Panc1 (cell line): Measurements from ENCODE around the gene PHKG2. TPM values are rescaled to one million over a fixed set of nuclear protein-coding genes. Genes with fewer than 3 reads are reported as not detected.

Experiments
- ATAC-seq: fragments of 200-7000 bp; cut with Tn5 transposase; 2 replicates; pipeline ENCODE4 v1.9.1; 2020; ENCODE audit warnings: mild to moderate bottlenecking, moderate library complexity
- BruUV-seq: library from RNA; stranded (reverse); fragments of 400-500 nt; replicated peaks from 2 replicates; lab custom pipeline; 2021; lab: Mats Ljungman, UMichigan
- CTCF ChIA-PET: fragments of 300-600 bp; sonication (Branson Sonifier 250); formaldehyde crosslinking; loops from one replicate; lab custom pipeline; 2022; ENCODE audit warnings: antibody characterized with exemption; lab: Charles Lee
- POLR2A ChIA-PET: fragments of 300-600 bp; sonication (Branson Sonifier 250); formaldehyde crosslinking; loops from one replicate; lab custom pipeline; 2022; ENCODE audit warnings: antibody characterized with exemption; lab: Charles Lee
- DNase-seq: peaks from one replicate; pipeline ENCODE4 v3.0.0-alpha.2; 2010; ENCODE audit warnings: low read depth, low spot score
- H3K27ac ChIP-seq: 2 replicates; pipeline ENCODE4 v1.5.1; 2011; ENCODE audit warnings: mild to moderate bottlenecking, low read length, inconsistent platforms
- H3K27me3 ChIP-seq: fragments of 200-500 bp; sonication (Bioruptor generic); 2 replicates; pipeline ENCODE4 v1.6.0; 2014; ENCODE audit warnings: low read length, inconsistent platforms; ENCODE audit not compliant: control insufficient read depth, insufficient read depth
- H3K36me3 ChIP-seq: fragments of 200-500 bp; sonication (Bioruptor generic); 2 replicates; pipeline ENCODE4 v1.5.1; 2014; ENCODE audit warnings: inconsistent platforms, mild to moderate bottlenecking, low read length, moderate library complexity; ENCODE audit not compliant: control insufficient read depth, insufficient read depth
- H3K4me1 ChIP-seq: 2 replicates; pipeline ENCODE4 v1.5.1; 2011; ENCODE audit warnings: inconsistent platforms, mild to moderate bottlenecking, low read length, moderate library complexity; ENCODE audit not compliant: control insufficient read depth, insufficient read depth
- H3K4me3 ChIP-seq, 2 experiments: 2 replicates each; pipeline ENCODE4 v1.5.1; 2011 to 2012; ENCODE audit warnings: low read depth in 2 of 2, low read length in 2 of 2, mild to moderate bottlenecking in 2 of 2, inconsistent platforms in 1 of 2, moderate library complexity in 1 of 2
- H3K9me3 ChIP-seq: fragments of 200-500 bp; sonication (Bioruptor generic); 2 replicates; pipeline ENCODE4 v1.5.1; 2014; ENCODE audit warnings: low read depth, mild to moderate bottlenecking, inconsistent platforms, low read length, moderate library complexity; ENCODE audit not compliant: control insufficient read depth, insufficient read depth
- CTCF ChIP-seq: fragments of 450-650 bp; IDR thresholded peaks from 2 replicates; pipeline ENCODE4 v1.5.1; 2017; ENCODE audit warnings: mild to moderate bottlenecking
- POLR2AphosphoS5 ChIP-seq: IDR thresholded peaks from 2 replicates; pipeline ENCODE4 v1.6.1; 2012; ENCODE audit warnings: mild to moderate bottlenecking, low read depth, low read length, moderate library complexity
- SIN3A ChIP-seq: IDR thresholded peaks from 2 replicates; pipeline ENCODE4 v1.6.1; 2012; ENCODE audit warnings: low read depth, mild to moderate bottlenecking, low read length, moderate library complexity, borderline replicate concordance; ENCODE audit not compliant: insufficient read depth
- TCF7L2 ChIP-seq: IDR thresholded peaks from 2 replicates; pipeline ENCODE4 v1.6.1; 2011; ENCODE audit warnings: mild to moderate bottlenecking, low read depth, low read length, inconsistent platforms
- in situ Hi-C: cut with HindIII; loops from 2 replicates; pipeline ENCODE4 v1.10.0; 2016; ENCODE audit warnings: low sequenced_read_pairs, low pct_unique_long_range_greater_than_20kb
- intact Hi-C: fragments of 100-400 bp; cut with micrococcal nuclease; formaldehyde crosslinking; loops from one replicate; pipeline ENCODE4 v1.10.0; 2022; ENCODE audit not compliant: unreplicated experiment
- total RNA-seq: library from RNA; stranded (reverse); gene quantifications from one replicate; pipeline ENCODE4 v1.2.1, GENCODE V29; 2021; ENCODE audit not compliant: unreplicated experiment
- TF ChIP-seq, protein P1 (sequence below), 2 experiments: IDR thresholded peaks; 2 replicates each; pipeline ENCODE4 v1.6.1; 2011 to 2012; ENCODE audit warnings: low read depth in 2 of 2, control low read depth in 1 of 2, low read length in 1 of 2, mild to moderate bottlenecking in 1 of 2, moderate library complexity in 1 of 2; ENCODE audit not compliant: insufficient read depth in 1 of 2

PHKG2 gene
- total RNA-seq, 1 experiment from 2014 or later = 43.1 TPM

- Histone ChIP-seq H3K27me3 (no peaks in the 10 kb centered on the region), H3K4me1 (no peaks in the 10 kb centered on the region), H3K36me3 (peaks cover 45% of the 10 kb centered on the region), H3K27ac (no peak overlapping the region), H3K4me3 (no peak overlapping the region), H3K9me3 (no peaks in the 10 kb centered on the region)
- in situ Hi-C loops = no loop called here
- ChIA-PET POLR2A (no interaction called here), CTCF (no interaction called here)
- TF ChIP-seq TCF7L2 (no peak), SIN3A (no peak), POLR2AphosphoS5 (no peak), CTCF (no peak)
- TF ChIP-seq, protein P1, sequence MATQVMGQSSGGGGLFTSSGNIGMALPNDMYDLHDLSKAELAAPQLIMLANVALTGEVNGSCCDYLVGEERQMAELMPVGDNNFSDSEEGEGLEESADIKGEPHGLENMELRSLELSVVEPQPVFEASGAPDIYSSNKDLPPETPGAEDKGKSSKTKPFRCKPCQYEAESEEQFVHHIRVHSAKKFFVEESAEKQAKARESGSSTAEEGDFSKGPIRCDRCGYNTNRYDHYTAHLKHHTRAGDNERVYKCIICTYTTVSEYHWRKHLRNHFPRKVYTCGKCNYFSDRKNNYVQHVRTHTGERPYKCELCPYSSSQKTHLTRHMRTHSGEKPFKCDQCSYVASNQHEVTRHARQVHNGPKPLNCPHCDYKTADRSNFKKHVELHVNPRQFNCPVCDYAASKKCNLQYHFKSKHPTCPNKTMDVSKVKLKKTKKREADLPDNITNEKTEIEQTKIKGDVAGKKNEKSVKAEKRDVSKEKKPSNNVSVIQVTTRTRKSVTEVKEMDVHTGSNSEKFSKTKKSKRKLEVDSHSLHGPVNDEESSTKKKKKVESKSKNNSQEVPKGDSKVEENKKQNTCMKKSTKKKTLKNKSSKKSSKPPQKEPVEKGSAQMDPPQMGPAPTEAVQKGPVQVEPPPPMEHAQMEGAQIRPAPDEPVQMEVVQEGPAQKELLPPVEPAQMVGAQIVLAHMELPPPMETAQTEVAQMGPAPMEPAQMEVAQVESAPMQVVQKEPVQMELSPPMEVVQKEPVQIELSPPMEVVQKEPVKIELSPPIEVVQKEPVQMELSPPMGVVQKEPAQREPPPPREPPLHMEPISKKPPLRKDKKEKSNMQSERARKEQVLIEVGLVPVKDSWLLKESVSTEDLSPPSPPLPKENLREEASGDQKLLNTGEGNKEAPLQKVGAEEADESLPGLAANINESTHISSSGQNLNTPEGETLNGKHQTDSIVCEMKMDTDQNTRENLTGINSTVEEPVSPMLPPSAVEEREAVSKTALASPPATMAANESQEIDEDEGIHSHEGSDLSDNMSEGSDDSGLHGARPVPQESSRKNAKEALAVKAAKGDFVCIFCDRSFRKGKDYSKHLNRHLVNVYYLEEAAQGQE (IDR thresholded peaks at IDR 0.05; ENCODE audit: insufficient read depth in 1 of 2, low read depth in 2 of 2, low read length in 1 of 2) = no peak
- no peak for ATAC-seq
- BruUV-seq = no TSS peak
- DNase-seq = no peak
- intact Hi-C loops = no loop called here
These were observed 32.3 kb upstream of the PHKG2 start for GRCh38 chr16:30715750-30716445.

GRCh38 chr16:30720086-30720485 is 28.1 kb upstream of the PHKG2 start:
- ATAC-seq (no peak), DNase-seq (no peak)
- Histone ChIP-seq H3K27ac (no peak overlapping the region), H3K9me3 (no peaks in the 10 kb centered on the region), H3K27me3 (no peaks in the 10 kb centered on the region), H3K4me1 (no peaks in the 10 kb centered on the region), H3K4me3 (no peak overlapping the region), H3K36me3 (peaks cover 36% of the 10 kb centered on the region)
- in situ Hi-C loops (no loop called here), intact Hi-C loops (no loop called here)
- no TSS peak for BruUV-seq
- TF ChIP-seq POLR2AphosphoS5 (no peak), SIN3A (no peak), CTCF (no peak), TCF7L2 (no peak)
- TF ChIP-seq, protein P1 (IDR thresholded peaks at IDR 0.05; ENCODE audit: insufficient read depth in 1 of 2, low read depth in 2 of 2, low read length in 1 of 2) = no peak
- ChIA-PET CTCF (no interaction called here), POLR2A (no interaction called here)
